Measurements from ENCODE around the gene CNOT1.
A peak's percentile ranks its signal among the peaks of the same experiment; 100 is the strongest.
"Not testable (repeated sequence)": the region's sequence is repeated elsewhere in the genome, so short reads cannot be mapped to it uniquely, and the experiment has no call there.

The CNOT1 gene

GRCh38 chr16:58638148-58639036 is 8.8 kb upstream of the CNOT1 start:
- peak; percentile 81 for DNase-seq (ENCODE audit: low spot score)

GRCh38 chr16:58637021-58637420 is 7.4 kb upstream of the CNOT1 start:
- DNase-seq (ENCODE audit: low spot score): not testable (repeated sequence)

- no peak for DNase-seq (ENCODE audit: low spot score)
These were observed 6.8 kb upstream of the CNOT1 start for GRCh38 chr16:58636466-58636865.

- no peak for DNase-seq (ENCODE audit: low spot score)
These were observed 5.9 kb upstream of the CNOT1 start for GRCh38 chr16:58635502-58635901.

DNA sequence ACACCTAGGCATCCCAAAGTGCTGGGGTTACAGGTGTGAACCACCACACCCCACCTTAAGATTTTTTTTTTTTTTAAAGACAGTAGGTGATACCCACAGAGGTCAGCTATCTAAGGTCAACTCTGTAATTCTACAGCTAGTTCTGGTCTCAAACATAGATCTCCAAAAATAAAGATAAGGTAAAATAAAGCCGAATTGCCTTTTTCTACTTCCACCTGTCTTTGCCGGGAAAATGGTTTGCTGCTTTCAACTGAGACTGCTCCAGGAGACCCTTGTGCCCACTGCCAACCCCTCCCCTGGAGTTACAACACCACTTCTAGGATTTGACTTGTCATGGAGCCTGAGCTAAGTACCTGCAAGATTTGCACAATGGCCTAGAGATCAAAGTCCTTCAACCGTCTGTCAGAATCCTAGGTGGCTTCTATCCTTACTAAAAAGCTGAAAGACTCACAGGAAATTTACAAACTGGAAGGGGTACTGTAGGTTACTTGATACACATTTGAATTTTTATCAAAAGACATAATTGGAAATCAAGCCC is 4.7 kb upstream of the CNOT1 start:
- no peak for DNase-seq (ENCODE audit: low spot score)

- peak; percentile 62 for DNase-seq (ENCODE audit: low spot score)
These were observed 537 bp downstream of the CNOT1 start for GRCh38 chr16:58628845-58629732.

GRCh38 chr16:58624209-58624608 is 5.4 kb downstream of the CNOT1 start:
- DNase-seq (ENCODE audit: low spot score): no peak

- DNase-seq (ENCODE audit: low spot score): no peak
These were observed 9.2 kb downstream of the CNOT1 start for GRCh38 chr16:58620396-58620795.

DNA sequence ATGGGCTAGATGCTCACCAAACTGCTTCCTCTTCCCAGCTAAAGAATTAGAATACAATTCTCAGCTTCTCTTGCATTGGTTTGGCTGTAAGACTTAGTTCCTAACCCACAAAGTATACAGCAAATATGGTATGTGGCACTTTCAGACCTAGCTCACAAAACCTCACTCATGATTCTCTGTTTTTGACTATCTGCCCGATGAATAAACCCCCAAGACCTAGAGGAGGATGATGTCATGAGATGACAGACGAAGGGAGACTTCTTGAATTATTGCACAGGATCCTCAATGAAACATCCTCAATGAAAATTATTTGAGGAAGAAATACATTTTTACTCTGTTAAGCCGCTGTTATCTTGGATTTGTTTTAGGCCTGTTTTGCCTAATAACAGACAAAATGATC is 14.3 kb downstream of the CNOT1 start:
- no peak for DNase-seq (ENCODE audit: low spot score)

GRCh38 chr16:58614860-58615259 is 14.8 kb downstream of the CNOT1 start:
- no peak for DNase-seq (ENCODE audit: low spot score)

GRCh38 chr16:58614212-58614611 is 15.4 kb downstream of the CNOT1 start:
- DNase-seq (ENCODE audit: low spot score): no peak

DNA sequence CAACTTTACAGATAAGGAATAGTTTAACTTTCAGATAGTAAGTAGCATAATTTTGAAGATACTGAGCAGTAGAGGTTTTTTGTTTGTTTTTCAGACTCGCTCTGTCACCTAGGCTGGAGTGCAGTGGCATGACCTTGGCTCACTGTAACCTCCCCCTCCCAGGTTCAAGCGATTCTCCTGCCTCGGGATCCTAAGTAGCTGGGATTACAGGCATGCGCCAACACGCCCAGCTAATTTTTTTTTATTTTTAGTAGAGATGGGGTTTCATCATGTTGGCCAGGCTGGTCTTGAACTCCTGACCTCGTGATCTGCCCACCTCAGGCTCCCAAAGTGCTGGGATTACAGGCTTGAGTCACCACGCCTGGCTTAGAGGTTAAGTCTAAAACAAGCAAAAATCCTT is 16.7 kb downstream of the CNOT1 start:
- not testable (repeated sequence) for DNase-seq (ENCODE audit: low spot score)

DNA sequence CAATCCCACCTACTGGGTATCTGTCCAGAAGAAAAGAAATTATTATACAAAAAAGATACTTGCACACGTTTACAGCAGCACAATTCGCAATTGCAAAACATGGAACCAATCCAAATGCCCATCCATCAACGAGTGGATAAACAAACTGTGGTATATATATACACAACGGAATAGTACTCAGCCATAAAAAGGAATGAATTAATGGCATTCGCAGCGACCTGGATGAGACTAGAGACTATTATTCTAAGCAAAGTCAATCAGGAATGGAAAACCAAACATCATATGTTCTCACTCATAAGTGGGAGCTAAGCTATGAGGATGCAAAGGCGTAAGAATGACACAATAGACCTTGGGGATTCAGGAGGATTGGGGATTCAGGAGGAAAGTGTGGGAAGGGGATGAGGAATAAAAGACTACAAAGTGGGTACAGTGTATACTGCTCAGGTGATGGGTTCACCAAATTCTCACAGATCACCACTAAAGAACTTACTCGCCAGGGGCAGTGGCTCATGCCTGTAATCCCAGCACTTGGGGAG is 21.0 kb downstream of the CNOT1 start:
- no peak for DNase-seq (ENCODE audit: low spot score)

- no peak for DNase-seq (ENCODE audit: low spot score)
These were observed 24.1 kb downstream of the CNOT1 start for GRCh38 chr16:58605562-58605961.

DNA sequence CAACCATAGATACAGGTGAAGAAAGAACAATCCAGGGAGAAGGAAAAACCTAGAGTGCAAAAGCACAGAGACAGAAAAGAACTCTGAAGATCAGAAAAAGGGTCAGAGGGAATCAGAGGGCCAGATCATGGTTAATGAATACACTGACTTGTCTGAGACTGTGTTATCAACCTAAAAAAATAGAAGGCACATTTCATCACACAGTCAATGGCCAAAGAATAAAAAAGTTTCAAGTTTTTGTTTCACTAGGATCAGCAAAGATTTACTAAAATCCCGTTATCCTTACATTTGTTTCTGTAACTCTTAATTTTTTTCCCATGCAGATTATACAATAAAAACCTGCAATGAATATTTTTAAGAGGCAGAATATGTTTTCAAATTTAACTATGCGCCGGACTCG is 38.5 kb downstream of the CNOT1 start:
- DNase-seq (ENCODE audit: low spot score): no peak

DNA sequence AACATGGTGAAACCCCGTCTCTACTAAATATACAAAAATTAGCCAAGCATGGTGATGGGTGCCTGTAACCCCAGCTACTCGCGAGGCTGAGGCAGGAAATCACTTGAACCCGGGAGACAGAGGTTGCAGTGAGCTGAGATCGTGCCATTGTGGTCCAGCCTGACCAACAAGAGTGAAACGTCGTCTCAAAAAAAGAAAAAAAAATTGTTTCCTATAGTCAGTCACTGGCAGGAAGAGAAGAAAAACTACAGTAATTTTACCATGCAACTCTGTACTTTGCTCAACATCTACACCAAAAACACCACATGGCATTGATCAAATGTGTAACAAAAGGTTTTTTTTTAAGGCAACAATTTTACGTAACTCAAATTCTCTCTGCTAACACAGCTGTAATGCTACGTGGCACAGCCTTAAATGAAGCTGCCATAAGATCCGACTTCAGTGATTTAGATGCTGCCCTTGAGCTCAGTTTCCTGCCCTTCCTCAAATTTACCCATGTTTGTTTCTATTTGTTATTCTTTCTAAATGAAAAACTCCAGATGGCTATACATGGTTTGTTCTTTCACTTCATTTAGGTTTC is 40.2 kb downstream of the CNOT1 start:
- no peak for DNase-seq (ENCODE audit: low spot score)

GRCh38 chr16:58588406-58588805 is 41.2 kb downstream of the CNOT1 start:
- DNase-seq (ENCODE audit: low spot score): no peak

- no peak for DNase-seq (ENCODE audit: low spot score)
These were observed 43.1 kb downstream of the CNOT1 start for GRCh38 chr16:58586340-58587030.

- no peak for DNase-seq (ENCODE audit: low spot score)
These were observed 44.7 kb downstream of the CNOT1 start for GRCh38 chr16:58584831-58585505.

DNA sequence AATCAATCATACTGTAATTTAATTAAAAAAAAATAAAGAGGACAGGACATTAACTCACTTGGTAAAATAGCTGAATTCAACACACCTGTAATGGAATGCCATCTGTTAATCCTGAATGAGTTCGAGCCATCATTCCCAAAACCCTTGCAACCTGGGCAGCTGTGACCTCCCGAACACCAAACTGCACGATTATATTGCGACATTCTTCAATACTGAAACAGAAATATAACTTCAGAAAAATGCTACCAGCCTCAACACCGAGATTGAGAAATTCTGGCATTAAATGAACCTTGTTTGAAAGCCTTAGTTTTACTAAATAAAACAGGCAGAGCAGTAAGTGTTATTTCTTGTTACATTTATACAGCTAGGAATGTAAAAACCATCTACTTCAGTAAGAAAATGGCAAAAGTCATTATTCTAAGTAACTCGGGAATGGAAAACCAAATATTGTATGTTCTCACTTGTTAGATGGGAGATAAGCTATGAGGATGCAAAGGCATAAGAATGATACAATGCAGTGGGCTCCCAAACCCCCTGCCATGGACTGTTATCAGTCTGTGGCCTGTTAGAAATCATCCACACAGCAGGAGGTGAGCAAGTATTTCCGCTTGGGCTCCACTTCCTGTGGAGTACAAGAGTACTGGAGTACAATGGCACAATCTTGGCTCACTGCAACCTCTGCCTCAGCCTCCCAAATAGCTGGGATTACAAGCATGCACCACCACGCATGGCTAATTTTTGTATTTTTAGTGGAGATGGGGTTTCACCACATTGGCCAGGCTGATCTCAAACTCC is 46.5 kb downstream of the CNOT1 start:
- peak; percentile 11 for DNase-seq (ENCODE audit: low spot score)

Data from kidney tubule cell (primary cell).